ENCODE measurements around the gene IL17RA.

GRCh38 chr22:17107547-17107810, 22.7 kb downstream of the IL17RA start:
- TF ChIP-seq CTCF (conservative IDR thresholded peaks at IDR 0.05; ENCODE audit: low read depth, low read length) (no peak), POLR2A (IDR thresholded peaks at IDR 0.05; ENCODE audit: low read depth, low read length) (no peak), SMC3 (IDR thresholded peaks at IDR 0.05; ENCODE audit: low read depth, low read length) (no peak), BHLHE40 (IDR thresholded peaks at IDR 0.05; ENCODE audit: low read depth, low read length) (no peak), RAD21 (IDR thresholded peaks at IDR 0.05; ENCODE audit: low read length) (no peak), USF2 (IDR thresholded peaks at IDR 0.05; ENCODE audit: low read depth, low read length) (no peak), FOS (IDR thresholded peaks at IDR 0.05; ENCODE audit: low read depth, low read length) (no peak), MAFK (IDR thresholded peaks at IDR 0.05; ENCODE audit: low read depth, low read length) (no peak), MXI1 (IDR thresholded peaks at IDR 0.05; ENCODE audit: borderline replicate concordance, low read depth, low read length) (no peak), RFX5 (IDR thresholded peaks at IDR 0.05; ENCODE audit: low read depth, low read length) (no peak)
